ENCODE results near the gene SEMA3D. TPM values are rescaled to one million over a fixed set of nuclear protein-coding genes. Genes with fewer than 3 reads are reported as not detected.
"Not testable (repeated sequence)": the region's sequence is repeated elsewhere in the genome, so short reads cannot be mapped to it uniquely, and the experiment has no call there.

Gene SEMA3D
- total RNA-seq, 2 experiments from 2014 or later: not detected

DNA sequence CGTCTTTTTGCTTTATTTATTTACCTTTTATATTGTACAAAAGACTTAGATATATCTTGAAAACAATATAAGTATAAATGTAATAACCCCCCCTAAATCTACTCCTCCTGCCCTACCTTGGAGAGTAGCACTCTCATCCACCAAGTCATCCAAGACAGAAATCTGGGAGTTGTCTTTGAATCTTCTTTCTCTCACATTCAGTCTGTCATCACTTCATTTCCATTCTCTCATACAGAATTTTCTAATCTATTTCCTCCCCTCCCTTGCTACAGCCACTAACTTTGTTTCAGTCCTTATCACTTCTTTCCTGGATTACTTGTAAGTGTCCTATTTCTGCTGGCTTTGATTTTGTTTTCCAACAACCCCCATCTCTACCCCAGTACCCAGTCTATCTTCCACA lies 170.6 kb downstream of the SEMA3D start:
- POLR2A ChIA-PET: no interaction called here
- H3K27ac Mint-ChIP-seq: no peak overlapping the region
- no peaks in the 10 kb centered on the region for H3K9me3 Mint-ChIP-seq (ENCODE audit: insufficient read depth)
- H3K27me3 Mint-ChIP-seq (ENCODE audit: low read depth): peaks cover 7% of the 10 kb centered on the region
- H3K4me3 Mint-ChIP-seq: no peak overlapping the region
- ATAC-seq: no peak
- CTCF ChIA-PET: no interaction called here
- no peaks in the 10 kb centered on the region for H3K36me3 Mint-ChIP-seq (ENCODE audit: low read depth)
- no peak for DNase-seq
- H3K4me1 Mint-ChIP-seq (ENCODE audit: low read depth): no peaks in the 10 kb centered on the region

DNA sequence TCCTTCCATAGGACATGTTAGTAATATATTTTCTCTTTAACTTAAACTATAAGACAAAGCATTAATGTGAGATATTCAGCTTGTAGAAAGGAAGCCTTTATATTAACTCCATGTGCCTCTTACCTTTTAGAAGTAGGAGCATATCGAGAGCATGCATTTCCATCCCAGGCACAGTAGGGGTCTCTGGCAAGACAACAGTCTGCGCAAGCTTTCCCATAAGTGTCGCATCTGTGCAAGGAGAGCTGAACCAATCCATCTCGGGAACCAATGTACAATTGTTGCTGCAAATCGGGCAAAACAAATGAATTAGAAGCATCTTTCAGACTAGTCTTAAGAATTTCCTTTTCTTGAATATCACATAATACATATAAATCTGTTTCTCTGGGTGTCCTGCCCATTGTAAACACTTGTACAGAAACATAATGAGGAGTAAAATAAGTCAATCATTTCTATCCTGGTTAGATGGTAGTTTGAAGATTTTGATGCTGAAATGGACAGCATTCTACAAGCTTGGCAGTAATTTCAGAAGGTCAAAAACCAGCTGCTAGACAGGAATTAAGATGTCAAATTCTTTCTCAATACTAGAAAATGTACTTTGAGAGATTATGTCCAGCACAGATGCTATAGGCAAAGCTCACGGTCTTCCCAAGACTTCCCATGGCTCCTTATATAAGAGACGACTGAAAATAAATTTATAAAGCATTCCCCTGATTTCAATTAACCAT lies 171.8 kb downstream of the SEMA3D start:
- peaks cover 5% of the 10 kb centered on the region for H3K27me3 Mint-ChIP-seq (ENCODE audit: low read depth)

DNA sequence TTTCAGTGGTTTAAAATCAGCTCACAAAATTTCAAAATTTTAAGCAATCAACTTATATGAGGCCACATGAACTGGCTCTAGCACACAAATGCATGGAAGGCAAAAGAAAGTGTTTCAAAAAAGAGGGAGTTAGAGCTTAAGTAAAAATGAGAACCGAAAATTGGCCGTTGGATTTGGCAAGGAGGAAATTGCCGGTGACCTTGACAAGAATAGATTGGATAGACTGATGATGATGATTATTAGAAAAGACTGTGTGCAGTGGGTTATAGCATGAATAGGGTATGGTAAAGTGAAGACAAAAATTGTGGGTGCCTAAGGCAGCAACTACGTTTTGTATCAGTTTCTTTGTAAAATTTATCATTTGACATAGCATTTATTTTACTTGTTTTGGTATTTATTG lies 175.7 kb downstream of the SEMA3D start:
- Mint-ChIP-seq H3K9me3 (ENCODE audit: insufficient read depth) (no peaks in the 10 kb centered on the region), H3K4me3 (no peak overlapping the region), H3K27me3 (ENCODE audit: low read depth) (peaks cover 2% of the 10 kb centered on the region), H3K4me1 (ENCODE audit: low read depth) (no peaks in the 10 kb centered on the region), H3K36me3 (ENCODE audit: low read depth) (no peaks in the 10 kb centered on the region), H3K27ac (no peak overlapping the region)
- ChIA-PET CTCF (no interaction called here), POLR2A (no interaction called here)
- DNase-seq (no peak), ATAC-seq (no peak)

More for the DNA sequence above, 171.8 kb downstream of the SEMA3D start:
- no peak overlapping the region for H3K27ac Mint-ChIP-seq
- ChIA-PET CTCF (no interaction called here), POLR2A (no interaction called here)
- no peaks in the 10 kb centered on the region for H3K36me3 Mint-ChIP-seq (ENCODE audit: low read depth)
- H3K9me3 Mint-ChIP-seq (ENCODE audit: insufficient read depth): no peaks in the 10 kb centered on the region
- H3K4me3 Mint-ChIP-seq: no peak overlapping the region
- DNase-seq: no peak
- no peak for ATAC-seq
- H3K4me1 Mint-ChIP-seq (ENCODE audit: low read depth): no peaks in the 10 kb centered on the region

DNA sequence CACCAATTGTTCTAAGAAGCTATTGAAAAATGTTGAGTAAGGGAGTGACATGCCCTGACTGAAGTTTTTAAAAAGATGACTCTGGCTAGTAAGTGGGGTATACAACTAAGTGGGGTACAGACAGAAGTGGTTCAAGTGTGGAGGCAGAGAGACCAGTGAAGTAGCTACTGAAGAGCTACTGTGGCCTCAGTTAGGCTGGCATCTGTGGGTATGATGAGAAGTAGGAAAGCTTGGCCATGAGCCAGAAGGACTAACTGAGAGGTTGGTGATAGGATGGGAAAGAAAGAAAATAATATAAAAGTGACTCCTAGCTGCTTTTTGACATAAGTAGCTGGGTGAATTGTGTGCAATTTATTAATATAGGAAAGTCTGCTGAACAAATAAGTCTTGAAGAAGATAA lies 176.6 kb downstream of the SEMA3D start:
- H3K27ac Mint-ChIP-seq: no peak overlapping the region
- H3K9me3 Mint-ChIP-seq (ENCODE audit: insufficient read depth): no peaks in the 10 kb centered on the region
- POLR2A ChIA-PET: no interaction called here
- DNase-seq (no peak), ATAC-seq (no peak)
- no peaks in the 10 kb centered on the region for H3K4me1 Mint-ChIP-seq (ENCODE audit: low read depth)
- H3K36me3 Mint-ChIP-seq (ENCODE audit: low read depth): no peaks in the 10 kb centered on the region
- peaks cover 2% of the 10 kb centered on the region for H3K27me3 Mint-ChIP-seq (ENCODE audit: low read depth)
- no peak overlapping the region for H3K4me3 Mint-ChIP-seq
- CTCF ChIA-PET: interaction anchor here (1.2 kb wide), 1 partner anchor 1074 kb away, joined by 3 read pairs; no protein-coding TSS in a partner anchor

DNA sequence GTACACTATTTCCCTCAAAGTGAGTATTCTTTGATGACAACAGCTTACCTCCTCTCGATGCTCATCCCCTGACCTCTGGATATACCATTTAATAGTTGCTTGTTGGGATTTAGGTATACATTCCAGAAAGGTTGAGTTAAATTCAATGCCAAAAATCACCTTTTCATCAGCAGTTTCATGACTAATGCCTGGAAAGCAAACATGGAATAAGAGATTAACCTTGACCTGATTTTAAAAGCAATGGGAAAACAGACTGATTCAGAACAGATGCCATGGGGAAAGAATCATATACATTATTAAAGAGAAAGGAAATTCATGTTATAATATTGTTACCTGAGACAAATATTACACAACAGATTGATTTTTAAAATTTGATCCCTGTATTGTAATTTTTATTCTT lies 180.1 kb downstream of the SEMA3D start:
- Mint-ChIP-seq H3K4me1 (ENCODE audit: low read depth) (no peaks in the 10 kb centered on the region), H3K36me3 (ENCODE audit: low read depth) (no peaks in the 10 kb centered on the region), H3K27me3 (ENCODE audit: low read depth) (peaks cover 2% of the 10 kb centered on the region), H3K4me3 (no peak overlapping the region), H3K9me3 (ENCODE audit: insufficient read depth) (no peaks in the 10 kb centered on the region), H3K27ac (no peak overlapping the region)
- CTCF ChIA-PET: interaction anchor here (0.9 kb wide), 1 partner anchor 16 kb away, joined by 3 read pairs; no protein-coding TSS in a partner anchor
- POLR2A ChIA-PET: no interaction called here
- ATAC-seq: no peak
- DNase-seq: no peak

DNA sequence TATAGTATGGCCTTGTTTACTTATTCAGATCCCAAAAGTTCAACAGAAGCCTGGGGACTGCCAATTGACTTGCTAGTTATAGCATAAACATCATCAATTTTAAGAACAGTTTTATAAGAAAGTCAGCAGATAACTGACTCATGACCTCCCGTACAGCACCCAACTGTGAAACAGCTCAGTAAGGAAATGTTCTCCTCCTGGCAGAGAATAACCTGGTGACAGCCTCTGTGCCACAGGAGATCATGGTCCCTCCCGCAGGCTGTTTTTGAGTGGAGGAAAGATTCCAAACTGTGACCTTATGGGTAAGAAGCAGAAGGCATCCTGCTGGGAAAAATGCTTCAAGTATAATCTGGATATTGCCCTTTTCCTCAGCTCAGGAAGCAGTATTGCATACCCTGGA lies 182.5 kb downstream of the SEMA3D start:
- no peak overlapping the region for H3K27ac Mint-ChIP-seq
- no peaks in the 10 kb centered on the region for H3K4me1 Mint-ChIP-seq (ENCODE audit: low read depth)
- ChIA-PET POLR2A (no interaction called here), CTCF (no interaction called here)
- no peaks in the 10 kb centered on the region for H3K27me3 Mint-ChIP-seq (ENCODE audit: low read depth)
- no peaks in the 10 kb centered on the region for H3K9me3 Mint-ChIP-seq (ENCODE audit: insufficient read depth)
- DNase-seq: no peak
- no peak overlapping the region for H3K4me3 Mint-ChIP-seq
- H3K36me3 Mint-ChIP-seq (ENCODE audit: low read depth): no peaks in the 10 kb centered on the region
- no peak for ATAC-seq

DNA sequence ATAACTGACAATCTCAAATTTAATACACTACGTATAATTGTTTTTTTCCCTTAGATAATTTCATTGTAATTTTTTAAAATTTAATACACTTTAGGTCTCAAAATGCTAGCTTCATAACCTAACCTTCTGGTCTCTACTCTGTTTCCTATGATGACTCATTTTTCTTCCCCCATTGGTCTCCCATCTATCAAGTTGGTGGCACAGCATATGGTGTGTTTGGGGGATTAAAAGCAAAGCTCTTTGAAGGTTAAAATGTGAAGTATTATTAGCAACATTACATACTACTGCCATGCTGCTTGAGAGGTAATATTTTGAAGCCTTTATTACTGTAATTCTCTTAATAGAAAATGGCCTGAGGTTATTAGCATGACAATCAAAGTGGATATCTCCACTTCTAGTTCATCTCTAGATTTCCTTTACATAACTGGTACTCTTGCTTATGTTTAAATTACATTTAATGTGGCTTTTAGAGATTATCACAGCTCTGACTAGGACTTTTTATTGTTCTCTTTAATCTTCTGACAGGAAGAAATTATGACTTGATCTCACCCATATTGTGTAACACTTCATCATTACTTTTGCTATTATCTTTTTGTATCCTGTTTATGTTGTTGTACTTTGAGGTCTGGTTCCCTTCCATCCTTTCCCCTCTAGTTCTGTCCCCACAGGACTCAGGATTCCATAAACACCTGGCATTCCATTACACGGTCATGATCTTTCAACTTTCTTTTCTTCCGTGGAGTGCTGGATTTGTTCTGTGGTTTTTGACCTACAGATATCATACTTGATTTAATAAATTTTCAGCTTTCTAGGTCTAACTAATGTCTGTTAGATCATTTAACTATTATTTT lies 185.1 kb downstream of the SEMA3D start:
- POLR2A ChIA-PET: no interaction called here
- no peak for DNase-seq
- Mint-ChIP-seq H3K27me3 (ENCODE audit: low read depth) (no peaks in the 10 kb centered on the region), H3K27ac (no peak overlapping the region), H3K9me3 (ENCODE audit: insufficient read depth) (no peaks in the 10 kb centered on the region), H3K4me1 (ENCODE audit: low read depth) (no peaks in the 10 kb centered on the region), H3K4me3 (no peak overlapping the region), H3K36me3 (ENCODE audit: low read depth) (no peaks in the 10 kb centered on the region)
- ATAC-seq: no peak
- CTCF ChIA-PET: interaction anchor here (1.4 kb wide), 1 partner anchor 21 kb away, joined by 4 read pairs; no protein-coding TSS in a partner anchor

DNA sequence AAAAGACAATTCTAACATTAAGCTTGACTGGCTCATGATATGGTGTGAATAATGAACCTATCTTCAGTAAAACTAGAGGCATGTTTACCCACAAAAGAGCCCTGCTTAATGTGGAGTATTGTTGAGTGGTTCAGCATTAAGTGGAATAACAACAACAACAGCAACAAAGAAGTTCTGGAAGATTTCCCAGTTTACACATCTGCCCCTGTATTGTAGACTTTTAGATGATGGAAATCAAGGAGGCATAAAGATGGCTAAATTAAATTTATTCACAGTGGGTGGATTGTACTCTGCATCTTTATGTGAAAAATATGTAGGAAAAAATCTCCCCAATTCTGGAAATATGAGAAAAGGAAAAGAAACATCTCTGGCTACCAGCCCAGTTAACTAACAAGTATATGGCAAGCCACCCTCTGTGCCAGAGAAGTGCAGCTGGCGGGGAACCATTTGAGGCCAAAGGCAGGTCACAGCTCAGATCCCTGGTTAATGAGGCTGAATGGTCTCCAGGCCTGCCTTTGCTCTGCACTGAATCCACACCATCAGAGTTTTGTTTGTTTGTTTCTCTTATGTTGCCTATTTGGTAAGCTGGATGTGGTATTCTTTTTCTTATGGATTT lies 186.0 kb downstream of the SEMA3D start:
- no peak for ATAC-seq
- Mint-ChIP-seq H3K27me3 (ENCODE audit: low read depth) (no peaks in the 10 kb centered on the region), H3K9me3 (ENCODE audit: insufficient read depth) (no peaks in the 10 kb centered on the region), H3K4me3 (no peak overlapping the region), H3K27ac (no peak overlapping the region), H3K36me3 (ENCODE audit: low read depth) (no peaks in the 10 kb centered on the region), H3K4me1 (ENCODE audit: low read depth) (no peaks in the 10 kb centered on the region)
- ChIA-PET POLR2A (no interaction called here), CTCF (no interaction called here)
- DNase-seq: no peak

DNA sequence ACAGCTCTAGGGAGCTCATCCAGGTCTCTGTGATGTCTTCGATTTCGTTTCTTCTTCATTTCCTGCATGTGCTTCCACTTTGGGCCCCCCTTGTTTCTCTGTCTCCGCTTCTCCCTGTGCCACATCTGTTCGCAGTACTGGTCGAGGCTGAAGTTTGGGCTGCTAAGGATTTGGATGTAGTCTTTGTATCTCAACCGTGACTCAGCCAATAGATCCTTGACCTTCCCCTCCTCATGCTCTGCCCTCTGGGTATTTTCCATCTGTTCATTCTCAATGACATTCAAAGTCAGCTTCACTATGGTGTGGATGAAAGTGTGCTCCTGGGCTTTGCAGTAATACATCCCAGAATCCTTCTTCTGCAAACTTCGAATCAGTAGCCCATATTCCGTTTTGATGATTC lies 187.4 kb downstream of the SEMA3D start:
- Mint-ChIP-seq H3K36me3 (ENCODE audit: low read depth) (no peaks in the 10 kb centered on the region), H3K4me1 (ENCODE audit: low read depth) (no peaks in the 10 kb centered on the region), H3K9me3 (ENCODE audit: insufficient read depth) (no peaks in the 10 kb centered on the region), H3K4me3 (no peak overlapping the region), H3K27ac (no peak overlapping the region), H3K27me3 (ENCODE audit: low read depth) (no peaks in the 10 kb centered on the region)
- POLR2A ChIA-PET: no interaction called here
- CTCF ChIA-PET: no interaction called here
- DNase-seq (no peak), ATAC-seq (no peak)

DNA sequence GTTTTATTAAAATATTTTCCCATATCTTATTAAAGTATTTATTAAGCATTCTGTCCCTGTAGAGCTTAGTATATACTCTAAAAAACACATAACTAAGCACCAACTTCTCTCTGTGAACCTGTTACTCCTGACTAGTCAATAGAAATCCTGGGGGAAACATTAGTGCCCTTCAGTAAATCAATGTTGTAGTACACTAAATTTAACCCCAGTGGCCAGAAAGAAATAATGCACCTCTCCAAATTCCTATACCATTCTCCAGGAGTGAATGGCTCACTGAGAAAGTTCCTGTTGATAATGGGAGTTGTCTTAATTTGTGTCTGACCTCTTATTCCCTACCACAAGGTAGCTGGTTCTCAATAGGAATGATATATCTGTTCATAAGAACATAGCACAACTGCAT lies 188.2 kb downstream of the SEMA3D start:
- ChIA-PET CTCF (interaction anchor here (0.6 kb wide), 1 partner anchor 415 kb away, joined by 3 read pairs; no protein-coding TSS in a partner anchor), POLR2A (no interaction called here)
- ATAC-seq (no peak), DNase-seq (no peak)
- H3K4me3 Mint-ChIP-seq: no peak overlapping the region
- no peak overlapping the region for H3K27ac Mint-ChIP-seq
- no peaks in the 10 kb centered on the region for H3K4me1 Mint-ChIP-seq (ENCODE audit: low read depth)
- no peaks in the 10 kb centered on the region for H3K9me3 Mint-ChIP-seq (ENCODE audit: insufficient read depth)
- H3K36me3 Mint-ChIP-seq (ENCODE audit: low read depth): no peaks in the 10 kb centered on the region
- H3K27me3 Mint-ChIP-seq (ENCODE audit: low read depth): no peaks in the 10 kb centered on the region

DNA sequence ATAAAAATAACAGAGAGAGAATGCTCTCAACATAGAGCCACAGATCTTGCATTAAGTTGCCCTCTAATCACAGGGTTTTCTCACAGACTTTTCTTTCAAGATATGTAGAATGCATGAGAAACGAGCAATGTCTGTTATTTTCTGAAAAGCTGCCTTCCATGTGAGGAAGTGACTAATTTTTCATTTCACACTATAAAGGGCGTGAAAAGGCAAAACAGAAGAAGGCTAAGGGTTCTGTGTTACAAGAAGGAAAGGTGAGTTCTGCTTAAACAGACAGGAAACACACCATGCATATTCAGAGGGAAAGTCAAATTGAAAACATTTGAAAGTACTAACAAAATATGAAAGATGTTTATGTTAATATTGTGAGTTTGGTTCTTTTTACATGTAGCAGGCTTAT lies 189.2 kb downstream of the SEMA3D start:
- POLR2A ChIA-PET: no interaction called here
- H3K4me1 Mint-ChIP-seq (ENCODE audit: low read depth): no peaks in the 10 kb centered on the region

DNA sequence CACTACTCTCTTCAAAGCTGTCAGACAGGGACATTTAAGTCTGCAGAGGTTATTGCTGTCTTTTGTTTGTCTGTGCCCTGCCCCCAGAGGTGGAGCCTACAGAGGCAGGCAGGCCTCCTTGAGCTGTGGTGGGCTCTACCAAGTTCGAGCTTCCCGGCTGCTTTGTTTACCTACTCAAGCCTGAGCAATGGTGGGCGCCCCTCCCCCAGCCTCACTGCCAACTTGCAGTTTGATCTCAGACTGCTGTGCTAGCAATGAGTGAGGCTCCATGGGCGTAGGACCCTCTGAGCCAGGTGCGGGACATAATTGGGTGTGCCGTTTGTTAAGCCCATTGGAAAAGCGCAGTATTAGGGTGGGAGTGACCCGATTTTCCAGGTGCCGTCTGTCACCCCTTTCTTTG lies 193.9 kb downstream of the SEMA3D start:
- H3K4me3 Mint-ChIP-seq; H3K4me1 Mint-ChIP-seq (ENCODE audit: low read depth); H3K36me3 Mint-ChIP-seq (ENCODE audit: low read depth); CTCF ChIA-PET; DNase-seq; H3K9me3 Mint-ChIP-seq (ENCODE audit: insufficient read depth); ATAC-seq; H3K27me3 Mint-ChIP-seq (ENCODE audit: low read depth); H3K27ac Mint-ChIP-seq: not testable (repeated sequence)
- POLR2A ChIA-PET: interaction anchor here (0.6 kb wide), 1 partner anchor 136 kb away, joined by 3 read pairs; no protein-coding TSS in a partner anchor

More for the DNA sequence above, 189.2 kb downstream of the SEMA3D start:
- Mint-ChIP-seq H3K36me3 (ENCODE audit: low read depth) (no peaks in the 10 kb centered on the region), H3K9me3 (ENCODE audit: insufficient read depth) (no peaks in the 10 kb centered on the region), H3K27ac (no peak overlapping the region), H3K4me3 (no peak overlapping the region), H3K27me3 (ENCODE audit: low read depth) (no peaks in the 10 kb centered on the region)
- no peak for ATAC-seq
- CTCF ChIA-PET: no interaction called here
- no peak for DNase-seq
